Measurements from ENCODE around the gene PLXNC1.

The PLXNC1 gene

GRCh38 chr12:94264736-94265485 lies 116.5 kb downstream of the PLXNC1 start:
- DNase-seq (ENCODE audit: low read depth in 2 of 2): no peak

GRCh38 chr12:94265539-94265938 lies 117.2 kb downstream of the PLXNC1 start:
- no peak for DNase-seq (ENCODE audit: low read depth in 2 of 2)

DNA sequence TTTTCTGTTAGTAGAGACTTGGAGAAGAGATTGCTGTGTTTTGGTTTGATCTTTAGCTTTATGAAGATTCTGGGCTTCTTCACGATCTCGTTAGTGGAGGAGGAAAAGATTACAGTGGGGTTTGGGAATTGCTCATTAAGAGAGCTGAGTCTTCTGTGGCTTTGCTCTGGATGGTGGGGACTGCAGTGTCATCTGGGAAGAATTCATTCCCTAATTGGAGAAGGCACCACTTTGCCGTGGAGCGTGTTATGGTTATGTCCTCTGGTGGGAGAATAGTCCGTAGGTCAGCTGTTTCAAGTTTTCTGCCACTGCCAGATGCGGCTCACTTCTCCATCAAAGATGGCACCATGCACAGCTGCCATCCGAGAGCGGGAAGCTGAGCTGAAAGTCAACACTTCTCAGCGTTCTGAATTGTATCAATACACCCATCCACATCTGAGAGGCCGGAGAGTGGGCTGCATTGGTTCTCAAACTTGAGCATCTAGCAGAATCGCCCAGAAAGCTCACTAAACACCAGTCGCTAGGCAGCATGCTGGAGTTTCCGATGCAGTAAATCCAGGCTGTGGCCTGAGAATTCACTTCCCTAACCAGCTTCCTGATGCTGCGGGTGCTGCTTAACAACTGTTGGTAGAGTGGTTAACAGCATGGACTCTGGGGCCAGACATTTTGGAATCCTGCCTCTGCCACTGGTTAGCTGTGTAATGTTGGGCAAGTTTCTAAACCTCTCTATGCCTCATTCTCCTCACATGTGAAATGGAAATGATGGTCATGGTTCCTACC lies 117.8 kb downstream of the PLXNC1 start:
- no peak for DNase-seq (ENCODE audit: low read depth in 2 of 2)

GRCh38 chr12:94266796-94267536 lies 118.6 kb downstream of the PLXNC1 start:
- DNase-seq (ENCODE audit: low read depth in 2 of 2): no peak

DNA sequence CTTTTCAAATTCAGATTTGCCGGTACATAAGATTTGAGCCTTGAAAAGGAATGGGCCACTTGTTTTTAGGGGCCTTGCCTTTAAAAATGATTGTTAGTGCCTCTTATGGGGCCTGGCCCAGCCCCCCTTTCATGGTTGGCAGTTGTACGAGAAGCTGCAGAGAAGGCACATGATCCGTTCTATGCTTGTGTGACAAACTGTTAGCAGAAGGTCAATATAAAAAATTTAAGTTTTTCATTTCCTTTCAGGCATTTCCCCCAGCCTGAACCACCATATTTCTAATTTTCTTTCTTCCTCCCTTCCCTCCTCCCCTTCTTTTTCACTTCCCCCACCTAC lies 119.1 kb downstream of the PLXNC1 start:
- no peak for DNase-seq (ENCODE audit: low read depth in 2 of 2)

DNA sequence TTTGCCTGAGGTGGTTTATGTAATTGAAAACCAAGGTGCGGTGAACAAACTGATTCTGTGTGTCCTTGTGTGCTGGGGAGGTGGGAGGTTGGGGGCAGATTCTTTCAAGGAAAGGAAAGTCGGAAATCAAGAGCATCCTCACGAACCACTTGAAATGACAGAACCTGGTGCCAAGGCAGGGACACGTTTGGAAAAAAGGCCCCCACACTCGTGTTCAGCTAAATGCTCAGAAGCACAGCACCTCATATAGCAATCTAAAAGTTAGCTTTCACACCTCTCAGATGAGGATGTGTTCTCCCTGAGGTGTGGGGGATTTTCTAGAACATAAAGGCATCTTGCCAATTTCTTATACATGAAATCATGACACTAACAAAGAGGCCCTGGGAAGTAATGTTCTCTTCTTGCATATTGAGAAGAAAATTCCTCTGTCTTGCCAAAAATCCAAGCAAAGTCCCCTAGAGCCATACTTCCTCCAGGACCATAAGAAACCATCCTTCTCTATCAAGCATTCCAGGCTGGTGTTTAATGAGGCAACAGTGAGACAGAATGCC lies 119.6 kb downstream of the PLXNC1 start:
- no peak for DNase-seq (ENCODE audit: low read depth in 2 of 2)

DNA sequence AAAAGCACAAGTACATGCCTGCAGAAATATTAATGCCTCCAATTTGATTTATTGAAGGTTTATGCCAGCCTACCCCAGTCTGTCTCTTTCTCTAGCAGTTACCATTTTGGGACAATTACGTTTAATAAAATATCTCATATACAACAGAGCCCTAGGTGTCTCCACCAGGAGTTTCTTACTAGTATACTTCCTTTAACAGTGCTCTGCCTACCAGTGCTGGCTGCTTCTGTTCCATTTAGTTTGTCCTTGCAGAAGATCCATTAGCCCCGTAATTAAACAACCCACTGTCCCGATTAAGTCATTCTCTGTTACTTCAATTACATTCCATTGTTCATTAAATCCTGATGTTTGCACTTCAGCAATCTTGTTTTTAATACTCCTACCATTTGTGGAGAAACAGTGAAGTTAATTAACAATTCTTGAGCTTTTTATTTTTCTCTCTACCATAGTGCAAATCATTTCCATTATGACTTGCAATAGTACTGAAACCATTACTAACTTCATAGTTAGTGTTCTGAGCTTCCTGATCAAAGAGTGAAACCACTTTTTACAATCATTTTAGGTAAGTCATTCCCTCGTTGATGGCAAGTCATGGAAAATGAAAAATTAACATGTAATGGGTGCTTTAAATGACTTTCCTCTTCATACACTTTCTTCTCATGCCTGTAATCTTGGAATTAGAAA lies 121.1 kb downstream of the PLXNC1 start:
- DNase-seq (ENCODE audit: low read depth in 2 of 2): no peak

- no peak for DNase-seq (ENCODE audit: low read depth in 2 of 2)
These were observed 123.0 kb downstream of the PLXNC1 start for GRCh38 chr12:94271351-94271750.

DNA sequence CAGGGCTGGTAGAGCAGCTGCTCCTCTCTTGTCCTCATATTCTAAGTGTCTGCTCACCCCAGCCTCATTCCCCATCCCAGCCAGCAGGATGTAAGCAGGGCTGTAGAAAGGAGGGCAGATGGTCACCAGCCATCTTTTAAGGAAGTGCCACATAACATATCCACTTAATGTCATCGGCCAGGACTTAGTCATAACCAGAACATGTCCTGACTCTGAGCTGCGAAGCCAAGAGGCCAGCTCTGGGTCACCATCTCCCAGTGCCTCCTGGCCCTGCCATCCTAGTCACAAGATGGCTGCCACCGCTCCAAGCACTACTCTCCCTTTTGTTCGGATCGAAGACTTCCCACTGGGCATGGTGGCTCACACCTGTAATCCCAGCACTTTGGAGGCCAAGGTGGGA lies 123.9 kb downstream of the PLXNC1 start:
- no peak for DNase-seq (ENCODE audit: low read depth in 2 of 2)

- no peak for DNase-seq (ENCODE audit: low read depth in 2 of 2)
These were observed 124.9 kb downstream of the PLXNC1 start for GRCh38 chr12:94273272-94273671.

DNA sequence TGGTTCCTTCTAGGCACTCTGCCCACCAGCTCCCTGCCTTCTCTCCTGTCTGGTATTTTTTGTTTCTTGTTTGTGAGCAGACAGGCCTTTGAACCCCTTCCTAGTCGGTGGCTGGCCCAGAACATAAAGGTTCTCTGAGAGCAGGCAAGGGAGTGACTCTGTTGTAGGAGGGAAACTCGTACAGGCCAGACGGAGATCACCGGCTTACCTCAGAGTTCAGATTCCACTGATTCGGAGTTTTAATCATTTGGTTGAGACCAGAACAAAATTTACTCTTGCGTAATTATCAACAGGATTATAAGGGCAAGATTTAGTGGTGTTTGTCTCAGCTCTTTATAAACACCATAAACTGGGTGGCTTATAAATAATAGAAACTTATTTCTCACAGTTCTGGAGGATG lies 128.3 kb downstream of the PLXNC1 start:
- DNase-seq (ENCODE audit: low read depth in 2 of 2): no peak

- DNase-seq (ENCODE audit: low read depth in 2 of 2): no peak
These were observed 129.1 kb downstream of the PLXNC1 start for GRCh38 chr12:94277426-94278000.

- no peak for DNase-seq (ENCODE audit: low read depth in 2 of 2)
These were observed 131.7 kb downstream of the PLXNC1 start for GRCh38 chr12:94280063-94280462.

- DNase-seq (ENCODE audit: low read depth in 2 of 2): no peak
These were observed 134.3 kb downstream of the PLXNC1 start for GRCh38 chr12:94282675-94283074.

DNA sequence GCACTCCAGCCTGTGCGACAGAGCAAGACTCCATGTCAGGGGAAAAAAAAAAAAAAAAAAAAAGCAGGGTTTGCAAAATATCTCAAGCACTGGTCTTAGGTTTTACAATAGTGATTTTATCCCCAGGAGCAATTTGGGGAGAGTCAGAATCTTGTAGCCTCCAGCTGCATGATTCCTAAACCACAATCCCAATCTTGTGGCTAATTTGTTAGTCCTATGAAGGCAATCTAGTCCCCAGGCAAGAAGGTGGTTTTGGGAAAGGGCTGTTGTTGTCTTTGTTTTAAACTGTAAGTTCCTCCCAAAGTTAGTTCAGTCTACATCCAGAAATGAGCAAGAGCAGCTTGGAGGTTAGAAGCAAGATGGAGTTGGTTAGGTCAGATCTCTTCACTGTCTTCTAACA lies 135.7 kb downstream of the PLXNC1 start:
- no peak for DNase-seq (ENCODE audit: low read depth in 2 of 2)

GRCh38 chr12:94284859-94285258 lies 136.5 kb downstream of the PLXNC1 start:
- DNase-seq (ENCODE audit: low read depth in 2 of 2): no peak

- DNase-seq (ENCODE audit: low read depth in 2 of 2): no peak
These were observed 137.7 kb downstream of the PLXNC1 start for GRCh38 chr12:94285943-94286582.

GRCh38 chr12:94286583-94287244 lies 138.3 kb downstream of the PLXNC1 start:
- no peak for DNase-seq (ENCODE audit: low read depth in 2 of 2)

DNA sequence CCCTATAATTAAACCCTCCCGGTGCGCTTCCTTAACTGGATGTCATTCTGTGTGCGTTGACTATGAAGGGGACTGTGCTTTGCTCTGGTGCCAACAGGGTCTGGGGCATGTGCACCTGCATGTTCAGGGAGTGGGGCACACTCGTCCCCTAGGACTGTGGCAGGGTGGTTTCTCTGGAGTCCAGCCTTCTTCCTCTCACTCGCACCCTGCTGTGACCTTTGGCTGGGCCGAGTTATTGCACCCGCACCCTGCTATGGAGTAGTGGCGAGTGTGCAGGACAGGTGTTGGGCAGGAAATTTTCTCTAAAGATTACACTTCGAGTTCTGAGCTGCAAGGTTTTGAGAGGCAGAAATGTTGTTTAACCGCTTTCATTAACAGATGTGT lies 138.9 kb downstream of the PLXNC1 start:
- DNase-seq (ENCODE audit: low read depth in 2 of 2): no peak

All from activated CD4-positive, alpha-beta T cell treated with anti-CD3 and anti-CD28 coated beads for 24 hours (primary cell).